HG02870 (cell line): Measurements from ENCODE around the gene ZNF428.
"Not testable (repeated sequence)": the region's sequence is repeated elsewhere in the genome, so short reads cannot be mapped to it uniquely, and the experiment has no call there.

Experiments
- ATAC-seq: cut with Tn5 transposase; IDR thresholded peaks from one replicate; pipeline ENCODE4 v1.9.1; 2021; ENCODE audit warnings: mild to moderate bottlenecking, moderate library complexity; ENCODE audit not compliant: unreplicated experiment

The ZNF428 gene

GRCh38 chr19:43640424-43640757, 21.0 kb upstream of the ZNF428 start:
- ATAC-seq = no peak

- no peak for ATAC-seq
Measured at GRCh38 chr19:43639519-43640423, 20.3 kb upstream of the ZNF428 start, which contains the start of gene CADM4. Gene CADM4 (minus strand): TSS chr19:43639850. CDS start chr19:43639790, 60 bp downstream.

- ATAC-seq = no peak
Measured at GRCh38 chr19:43638995-43639518, 19.6 kb upstream of the ZNF428 start.

- ATAC-seq = no peak
Measured at GRCh38 chr19:43638214-43638994, 19.0 kb upstream of the ZNF428 start.

- ATAC-seq = no peak
Measured at GRCh38 chr19:43636121-43636683, 16.8 kb upstream of the ZNF428 start.

- not testable (repeated sequence) for ATAC-seq
Measured at GRCh38 chr19:43635561-43635940, 16.1 kb upstream of the ZNF428 start.

- no peak for ATAC-seq
Measured at GRCh38 chr19:43634872-43635560, 15.6 kb upstream of the ZNF428 start.

GRCh38 chr19:43634506-43634871, 15.1 kb upstream of the ZNF428 start:
- no peak for ATAC-seq

GRCh38 chr19:43634068-43634467, 14.6 kb upstream of the ZNF428 start:
- ATAC-seq = no peak

GRCh38 chr19:43633520-43633919, 14.1 kb upstream of the ZNF428 start:
- ATAC-seq = no peak

GRCh38 chr19:43631491-43631890, 12.1 kb upstream of the ZNF428 start:
- ATAC-seq = no peak

GRCh38 chr19:43628646-43629326, 9.4 kb upstream of the ZNF428 start:
- no peak for ATAC-seq

- no peak for ATAC-seq
Measured at GRCh38 chr19:43626838-43627237, 7.4 kb upstream of the ZNF428 start.

GRCh38 chr19:43625918-43626579, 6.6 kb upstream of the ZNF428 start:
- ATAC-seq = no peak

GRCh38 chr19:43624933-43625332, 5.5 kb upstream of the ZNF428 start:
- ATAC-seq = no peak

GRCh38 chr19:43623889-43624670, 4.7 kb upstream of the ZNF428 start:
- ATAC-seq = no peak

- no peak for ATAC-seq
Measured at GRCh38 chr19:43622956-43623355, 3.5 kb upstream of the ZNF428 start.

- ATAC-seq = no peak
Measured at GRCh38 chr19:43622070-43622469, 2.6 kb upstream of the ZNF428 start.
